OCI-LY1 (cell line): Measurements from ENCODE around the gene HOXD3.

Experiments used
- H2AFZ ChIP-seq: fragments of 200-600 bp; sonication (generic), shearing (Covaris generic); 2 replicates; pipeline ENCODE4 v1.6.0; 2014; ENCODE audit warnings: antibody characterized with exemption, mild to moderate bottlenecking, low read length
- H3F3A ChIP-seq: fragments of 200-600 bp; sonication (generic), shearing (Covaris generic); 2 replicates; pipeline ENCODE4 v1.6.0; 2014; ENCODE audit warnings: mild to moderate bottlenecking, antibody characterized with exemption, low read length, moderate library complexity; ENCODE audit not compliant: insufficient read depth
- H3K27ac ChIP-seq: fragments of 200-600 bp; sonication (generic); 2 replicates; pipeline ENCODE4 v1.5.1; 2014; ENCODE audit warnings: low read length, mixed run types, mild to moderate bottlenecking, low read depth; ENCODE audit not compliant: poor library complexity, severe bottlenecking
- H3K27me3 ChIP-seq: fragments of 200-600 bp; sonication (generic); 2 replicates; pipeline ENCODE4 v1.6.0; 2014; ENCODE audit warnings: antibody characterized with exemption, mild to moderate bottlenecking, low read length, moderate library complexity; ENCODE audit not compliant: insufficient read depth
- H3K36me3 ChIP-seq: fragments of 200-600 bp; sonication (generic); 2 replicates; pipeline ENCODE4 v1.6.1; 2014; ENCODE audit warnings: mild to moderate bottlenecking, antibody characterized with exemption, low read length, moderate library complexity, mixed read lengths; ENCODE audit not compliant: insufficient read depth
- H3K4me1 ChIP-seq: fragments of 200-600 bp; sonication (generic); 2 replicates; pipeline ENCODE4 v1.5.1; 2014; ENCODE audit warnings: mild to moderate bottlenecking, low read length, moderate library complexity; ENCODE audit not compliant: insufficient read depth, severe bottlenecking
- H3K4me2 ChIP-seq: fragments of 200-600 bp; sonication (generic), shearing (Covaris generic); 2 replicates; pipeline ENCODE4 v1.6.1; 2014; ENCODE audit warnings: low read length
- H3K4me3 ChIP-seq: fragments of 200-600 bp; sonication (generic); 2 replicates; pipeline ENCODE4 v1.5.1; 2014; ENCODE audit warnings: low read length, low read depth, mild to moderate bottlenecking, mixed read lengths; ENCODE audit not compliant: poor library complexity, severe bottlenecking
- H3K79me2 ChIP-seq: fragments of 200-600 bp; shearing (Covaris generic); 2 replicates; pipeline ENCODE4 v1.6.1; 2016; ENCODE audit warnings: mixed run types, low read length, mixed read lengths; ENCODE audit not compliant: insufficient read depth
- H3K9ac ChIP-seq: fragments of 200-600 bp; sonication (generic), shearing (Covaris generic); 2 replicates; pipeline ENCODE4 v1.6.1; 2014; ENCODE audit warnings: mild to moderate bottlenecking, low read length, mixed read lengths
- H3K9me2 ChIP-seq: fragments of 200-600 bp; sonication (generic), shearing (Covaris generic); 2 replicates; pipeline ENCODE4 v1.6.1; 2014; ENCODE audit warnings: low read depth, mild to moderate bottlenecking, low read length, mixed read lengths
- H3K9me3 ChIP-seq: fragments of 200-600 bp; shearing (Covaris generic); 2 replicates; pipeline ENCODE4 v1.6.1; 2014; ENCODE audit warnings: low read length, mixed read lengths
- H4K20me1 ChIP-seq: fragments of 200-600 bp; sonication (generic), shearing (Covaris generic); 2 replicates; pipeline ENCODE4 v1.6.0; 2016; ENCODE audit warnings: mild to moderate bottlenecking, low read length; ENCODE audit not compliant: insufficient read depth
- CTCF ChIP-seq: fragments of 200-600 bp; sonication (generic), shearing (Covaris generic); IDR thresholded peaks from 2 replicates; pipeline ENCODE4 v1.5.1; 2017; ENCODE audit warnings: mild to moderate bottlenecking, antibody characterized with exemption, low read length, moderate library complexity, mixed read lengths
- EZH2 ChIP-seq: fragments of 200-600 bp; sonication (generic), shearing (Covaris generic); IDR thresholded peaks from 2 replicates; pipeline ENCODE4 v1.8.0; 2017; ENCODE audit warnings: borderline replicate concordance, mixed run types, mild to moderate bottlenecking, antibody characterized with exemption, low read length, moderate library complexity, mixed read lengths

HOXD3 gene

GRCh38 chr2:176158186-176158591 lies 1.1 kb downstream of the HOXD3 start:
- no peaks in the 10 kb centered on the region for H3K36me3 ChIP-seq
- H3K9me2 ChIP-seq, result no peaks in the 10 kb centered on the region
- no peak overlapping the region for H3K9ac ChIP-seq
- no peaks in the 10 kb centered on the region for H3K79me2 ChIP-seq
- H3K27ac ChIP-seq, result no peak overlapping the region
- no peaks in the 10 kb centered on the region for H3F3A ChIP-seq
- no peak overlapping the region for H3K4me2 ChIP-seq
- no peaks in the 10 kb centered on the region for H4K20me1 ChIP-seq
- no peak overlapping the region for H2AFZ ChIP-seq
- H3K4me3 ChIP-seq, result no peak overlapping the region
- TF ChIP-seq CTCF, result no peak
- TF ChIP-seq EZH2, result no peak
- no peaks in the 10 kb centered on the region for H3K4me1 ChIP-seq
- H3K27me3 ChIP-seq, result no peaks in the 10 kb centered on the region
- no peaks in the 10 kb centered on the region for H3K9me3 ChIP-seq

GRCh38 chr2:176158855-176159662 lies 2.0 kb downstream of the HOXD3 start:
- TF ChIP-seq EZH2 (no peak), CTCF (no peak)
- Histone ChIP-seq H4K20me1 (no peaks in the 10 kb centered on the region), H3K4me2 (no peak overlapping the region), H3K4me1 (no peaks in the 10 kb centered on the region), H3K27me3 (peaks cover 4% of the 10 kb centered on the region; the same call in 1 of the 2 replicates), H3K27ac (no peak overlapping the region), H2AFZ (no peak overlapping the region), H3K9me2 (no peaks in the 10 kb centered on the region), H3K79me2 (no peaks in the 10 kb centered on the region), H3K4me3 (no peak overlapping the region), H3K36me3 (no peaks in the 10 kb centered on the region), H3K9me3 (no peaks in the 10 kb centered on the region), H3F3A (no peaks in the 10 kb centered on the region), H3K9ac (no peak overlapping the region)

GRCh38 chr2:176159663-176160250 lies 2.6 kb downstream of the HOXD3 start:
- no peak overlapping the region for H3K4me3 ChIP-seq
- no peaks in the 10 kb centered on the region for H3K9me3 ChIP-seq
- H3K9ac ChIP-seq, result no peak overlapping the region
- H3K27ac ChIP-seq, result no peak overlapping the region
- H3K36me3 ChIP-seq, result no peaks in the 10 kb centered on the region
- H3K4me1 ChIP-seq, result no peaks in the 10 kb centered on the region
- H2AFZ ChIP-seq, result no peak overlapping the region
- peaks cover 5% of the 10 kb centered on the region; the same call in 1 of the 2 replicates for H3K27me3 ChIP-seq
- H3K9me2 ChIP-seq, result no peaks in the 10 kb centered on the region
- TF ChIP-seq CTCF (no peak), EZH2 (no peak)
- no peak overlapping the region for H3K4me2 ChIP-seq
- no peaks in the 10 kb centered on the region for H3F3A ChIP-seq
- H3K79me2 ChIP-seq, result no peaks in the 10 kb centered on the region
- no peaks in the 10 kb centered on the region for H4K20me1 ChIP-seq
